ENCODE measurements around the gene ODAD2. TPM values are rescaled to one million over a fixed set of nuclear protein-coding genes. Genes with fewer than 3 reads are reported as not detected.
"Not testable (repeated sequence)": the region's sequence is repeated elsewhere in the genome, so short reads cannot be mapped to it uniquely, and the experiment has no call there.

Gene ODAD2
- total and polyA plus RNA-seq, 12 donors, result 0.41 to 1.7 (median 1.0) TPM; not detected in 5

DNA sequence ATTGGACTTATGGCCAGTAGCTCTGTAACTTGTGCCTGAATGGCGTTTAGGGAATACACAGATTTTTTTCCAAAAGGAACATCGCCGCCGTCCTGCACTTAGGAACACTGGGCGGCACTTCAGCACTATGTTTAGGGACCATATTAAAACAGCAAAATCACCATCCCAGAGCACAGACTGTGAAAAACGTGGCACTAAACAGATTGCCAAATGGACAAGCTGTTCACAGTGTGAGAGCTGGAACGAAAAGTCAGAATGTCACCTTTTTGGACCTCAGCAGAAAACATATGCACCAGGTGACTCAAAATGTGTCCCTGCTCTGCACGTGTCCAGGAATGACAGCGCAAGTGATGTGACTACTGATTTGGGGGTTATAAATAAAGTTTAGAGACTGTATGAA, 87.9 kb downstream of the ODAD2 start:
- Histone ChIP-seq H3K36me3 (no peaks in the 10 kb centered on the region), H3K4me1 (no peaks in the 10 kb centered on the region), H3K9me3 (peaks cover 0 to 7% (median 0%) of the 10 kb centered on the region in 11 donors), H3K27me3 (peaks cover 0 to 9% (median 0%) of the 10 kb centered on the region in 7 donors), H3K4me3 (no peak overlapping the region), H3K27ac (no peak overlapping the region)
- ATAC-seq (no peak), DNase-seq (no peak)
- TF ChIP-seq, protein P1, sequence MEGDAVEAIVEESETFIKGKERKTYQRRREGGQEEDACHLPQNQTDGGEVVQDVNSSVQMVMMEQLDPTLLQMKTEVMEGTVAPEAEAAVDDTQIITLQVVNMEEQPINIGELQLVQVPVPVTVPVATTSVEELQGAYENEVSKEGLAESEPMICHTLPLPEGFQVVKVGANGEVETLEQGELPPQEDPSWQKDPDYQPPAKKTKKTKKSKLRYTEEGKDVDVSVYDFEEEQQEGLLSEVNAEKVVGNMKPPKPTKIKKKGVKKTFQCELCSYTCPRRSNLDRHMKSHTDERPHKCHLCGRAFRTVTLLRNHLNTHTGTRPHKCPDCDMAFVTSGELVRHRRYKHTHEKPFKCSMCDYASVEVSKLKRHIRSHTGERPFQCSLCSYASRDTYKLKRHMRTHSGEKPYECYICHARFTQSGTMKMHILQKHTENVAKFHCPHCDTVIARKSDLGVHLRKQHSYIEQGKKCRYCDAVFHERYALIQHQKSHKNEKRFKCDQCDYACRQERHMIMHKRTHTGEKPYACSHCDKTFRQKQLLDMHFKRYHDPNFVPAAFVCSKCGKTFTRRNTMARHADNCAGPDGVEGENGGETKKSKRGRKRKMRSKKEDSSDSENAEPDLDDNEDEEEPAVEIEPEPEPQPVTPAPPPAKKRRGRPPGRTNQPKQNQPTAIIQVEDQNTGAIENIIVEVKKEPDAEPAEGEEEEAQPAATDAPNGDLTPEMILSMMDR (IDR thresholded peaks at IDR 0.05), result no peak
- WGBS, 2 donors, result 59 to 61% methylated on average over 9 of the region's 9 CpGs
- intact Hi-C loops (cut with DNase I), result loop anchor here in 1 of 10 donors (10.0 kb wide), 1 partner anchor 1644 kb away; no protein-coding TSS in a partner anchor

DNA sequence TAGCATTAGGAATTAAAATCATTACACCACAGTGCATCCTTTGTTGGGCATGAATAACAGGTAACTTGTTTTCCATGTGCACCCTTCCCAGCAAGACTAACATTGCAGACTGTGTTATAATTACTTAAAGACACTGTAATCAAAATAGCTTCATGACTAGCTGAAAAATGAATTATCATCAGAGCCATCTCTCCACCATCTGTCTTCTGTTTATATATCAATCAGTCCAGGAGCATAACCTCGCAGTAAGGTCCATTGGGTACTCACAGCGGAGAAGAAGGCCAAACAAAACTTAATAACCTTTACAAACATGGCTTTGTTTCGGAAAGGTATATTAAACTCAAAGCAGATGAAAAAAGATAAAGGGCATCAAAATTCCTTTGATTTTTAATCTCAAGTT, 90.6 kb downstream of the ODAD2 start:
- Histone ChIP-seq H3K4me1 (no peaks in the 10 kb centered on the region), H3K9me3 (peaks cover 0 to 16% (median 0%) of the 10 kb centered on the region in 11 donors), H3K27ac (no peak overlapping the region), H3K36me3 (no peaks in the 10 kb centered on the region), H3K4me3 (no peak overlapping the region), H3K27me3 (peaks cover 0 to 9% (median 0%) of the 10 kb centered on the region in 7 donors)
- TF ChIP-seq, protein P1 (IDR thresholded peaks at IDR 0.05), result no peak
- intact Hi-C loops (cut with DNase I), result no loop called here
- 86 to 87% methylated on average over 3 of the region's 3 CpGs for WGBS, 2 donors
- DNase-seq (no peak), ATAC-seq (no peak)

DNA sequence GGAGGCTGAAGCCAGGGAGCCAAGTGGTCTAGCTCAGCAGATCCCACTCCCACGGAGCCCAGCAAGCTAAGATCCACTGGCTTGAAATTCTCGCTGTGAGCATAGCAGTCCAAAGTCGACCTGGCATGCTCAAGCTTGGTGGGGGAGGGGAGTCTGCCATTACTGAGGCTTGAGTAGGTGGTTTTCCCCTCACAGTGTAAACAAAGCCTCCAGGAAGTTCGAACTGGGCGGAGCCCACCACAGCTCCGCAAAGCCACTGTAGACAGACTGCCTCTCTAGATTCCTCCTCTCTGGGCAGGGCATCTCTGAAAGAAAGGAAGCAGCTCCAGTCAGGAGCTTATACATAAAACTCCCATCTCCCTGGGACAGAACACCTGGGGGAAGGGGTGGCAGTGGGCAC, 99.4 kb downstream of the ODAD2 start:
- H3K27ac ChIP-seq; ATAC-seq; H3K4me3 ChIP-seq; intact Hi-C loops (cut with DNase I); H3K36me3 ChIP-seq; DNase-seq; H3K27me3 ChIP-seq; H3K4me1 ChIP-seq: not testable (repeated sequence)
- H3K9me3 ChIP-seq, result peaks cover 0 to 18% (median 0%) of the 10 kb centered on the region in 11 donors
- WGBS, 2 donors, result 50% methylated on average over 6 of the region's 6 CpGs

DNA sequence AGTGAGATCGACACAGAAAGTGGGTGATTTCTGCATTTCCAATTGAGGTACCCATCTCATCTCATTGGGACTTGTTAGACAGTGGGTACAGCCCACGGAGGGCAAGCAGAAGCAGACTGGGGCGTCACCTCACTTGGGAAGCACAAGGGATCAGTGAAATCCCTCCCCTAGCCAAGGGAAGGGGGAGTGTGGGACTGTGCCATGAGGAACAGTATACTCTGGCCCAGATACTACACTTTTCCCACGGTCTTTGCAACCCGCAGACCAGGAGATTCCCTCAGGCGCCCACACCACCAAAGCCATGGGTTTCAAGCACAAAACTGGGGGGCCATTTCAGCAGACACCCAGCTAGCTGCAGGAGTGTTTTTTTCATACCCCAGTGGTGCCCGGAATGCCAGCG, 99.8 kb downstream of the ODAD2 start:
- intact Hi-C loops (cut with DNase I), result no loop called here
- no peak for ATAC-seq

DNA sequence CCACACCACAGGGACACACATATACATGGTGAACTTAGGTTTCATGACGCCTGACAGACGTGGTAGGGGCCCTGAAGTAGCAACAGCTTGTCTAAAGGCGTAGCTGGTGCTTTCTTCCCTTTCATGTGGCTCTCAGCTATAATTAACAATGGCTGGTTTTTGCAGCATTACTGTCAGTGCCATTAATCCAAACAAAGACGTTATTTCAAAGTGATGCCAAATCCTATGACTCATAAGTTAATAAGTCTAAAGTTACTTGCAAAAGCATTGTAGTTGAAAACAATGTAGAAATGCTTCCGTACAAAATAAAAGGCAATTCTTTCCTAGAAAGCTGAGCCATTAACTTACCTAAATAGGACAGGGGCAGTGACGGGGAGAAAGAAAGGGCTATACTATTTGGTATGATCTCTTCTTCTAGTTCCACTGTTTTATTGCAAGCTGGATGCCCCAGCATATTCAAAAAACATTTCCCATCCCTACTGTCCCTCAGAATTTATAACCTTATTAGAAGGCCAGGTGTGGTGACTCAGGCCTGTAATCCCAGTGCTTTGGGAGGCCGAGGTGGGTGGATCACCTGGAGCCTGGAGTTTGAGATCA, 105.4 kb downstream of the ODAD2 start:
- ATAC-seq (no peak), DNase-seq (no peak)
- WGBS, 2 donors, result 65 to 68% methylated on average over 7 of the region's 7 CpGs
- intact Hi-C loops (cut with DNase I), result no loop called here
- Histone ChIP-seq H3K36me3 (no peaks in the 10 kb centered on the region), H3K27ac (no peak overlapping the region), H3K9me3 (peaks cover 0 to 7% (median 0%) of the 10 kb centered on the region in 11 donors), H3K4me3 (no peak overlapping the region), H3K4me1 (no peaks in the 10 kb centered on the region), H3K27me3 (no peaks in the 10 kb centered on the region)
- TF ChIP-seq, protein P1 (IDR thresholded peaks at IDR 0.05), result no peak

More for the DNA sequence above, 99.8 kb downstream of the ODAD2 start:
- TF ChIP-seq, protein P1 (IDR thresholded peaks at IDR 0.05), result no peak
- Histone ChIP-seq H3K9me3 (peaks cover 0 to 14% (median 0%) of the 10 kb centered on the region in 11 donors), H3K27me3 (no peaks in the 10 kb centered on the region), H3K4me1 (no peaks in the 10 kb centered on the region), H3K4me3 (no peak overlapping the region), H3K36me3 (no peaks in the 10 kb centered on the region), H3K27ac (no peak overlapping the region)
- no peak for DNase-seq
- WGBS, 2 donors, result 76 to 81% methylated on average over 8 of the region's 8 CpGs

Data from heart right ventricle (tissue), 16 donors.